ENCODE data around the gene PCDH9.

PCDH9 gene

GRCh38 chr13:66459143-66459542 is 771.0 kb downstream of the PCDH9 start:
- no peak for DNase-seq (ENCODE audit: low spot score)

GRCh38 chr13:66446413-66446812 is 783.7 kb downstream of the PCDH9 start:
- no peak for DNase-seq (ENCODE audit: low spot score)

- DNase-seq (ENCODE audit: low spot score): no peak
These were observed 786.2 kb downstream of the PCDH9 start for GRCh38 chr13:66443926-66444325.

GRCh38 chr13:66440938-66441337 is 789.2 kb downstream of the PCDH9 start:
- no peak for DNase-seq (ENCODE audit: low spot score)

- DNase-seq (ENCODE audit: low spot score): no peak
These were observed 799.4 kb downstream of the PCDH9 start for GRCh38 chr13:66430728-66431127.

GRCh38 chr13:66430269-66430668 is 799.9 kb downstream of the PCDH9 start:
- DNase-seq (ENCODE audit: low spot score): no peak

GRCh38 chr13:66429156-66429555 is 801.0 kb downstream of the PCDH9 start:
- DNase-seq (ENCODE audit: low spot score): no peak

- DNase-seq (ENCODE audit: low spot score): no peak
These were observed 802.7 kb downstream of the PCDH9 start for GRCh38 chr13:66427458-66427861.

- DNase-seq (ENCODE audit: low spot score): no peak
These were observed 804.4 kb downstream of the PCDH9 start for GRCh38 chr13:66425741-66426140.

GRCh38 chr13:66424422-66424821 is 805.7 kb downstream of the PCDH9 start:
- no peak for DNase-seq (ENCODE audit: low spot score)

- no peak for DNase-seq (ENCODE audit: low spot score)
These were observed 814.7 kb downstream of the PCDH9 start for GRCh38 chr13:66415444-66415843.

GRCh38 chr13:66414066-66414800 is 815.9 kb downstream of the PCDH9 start:
- no peak for DNase-seq (ENCODE audit: low spot score)

GRCh38 chr13:66410314-66410713 is 819.8 kb downstream of the PCDH9 start:
- DNase-seq (ENCODE audit: low spot score): no peak

- DNase-seq (ENCODE audit: low spot score): no peak
These were observed 820.6 kb downstream of the PCDH9 start for GRCh38 chr13:66409542-66409941.

- no peak for DNase-seq (ENCODE audit: low spot score)
These were observed 823.0 kb downstream of the PCDH9 start for GRCh38 chr13:66407128-66407527.

GRCh38 chr13:66405908-66406802 is 824.0 kb downstream of the PCDH9 start:
- no peak for DNase-seq (ENCODE audit: low spot score)

GRCh38 chr13:66402546-66402945 is 827.6 kb downstream of the PCDH9 start:
- DNase-seq (ENCODE audit: low spot score): no peak

GRCh38 chr13:66402066-66402465 is 828.1 kb downstream of the PCDH9 start:
- DNase-seq (ENCODE audit: low spot score): no peak

GRCh38 chr13:66400292-66400691 is 829.8 kb downstream of the PCDH9 start:
- no peak for DNase-seq (ENCODE audit: low spot score)

- no peak for DNase-seq (ENCODE audit: low spot score)
These were observed 830.3 kb downstream of the PCDH9 start for GRCh38 chr13:66399873-66400272.

- DNase-seq (ENCODE audit: low spot score): no peak
These were observed 833.0 kb downstream of the PCDH9 start for GRCh38 chr13:66397133-66397532.

GRCh38 chr13:66391322-66391721 is 838.8 kb downstream of the PCDH9 start:
- DNase-seq (ENCODE audit: low spot score): no peak

- DNase-seq (ENCODE audit: low spot score): no peak
These were observed 851.2 kb downstream of the PCDH9 start for GRCh38 chr13:66378894-66379293.

Measured in COLO829 (cell line).